Activated T-cell treated with anti-CD3 and anti-CD28 coated beads for 48 hours (primary cell): ENCODE results near the gene LRRC74A.
A peak's percentile ranks its signal among the peaks of the same experiment; 100 is the strongest.

Experiments used
- DNase-seq: peaks from one replicate; pipeline ENCODE4 v3.0.0-alpha.2; 2020; ENCODE audit warnings: low read depth

Gene LRRC74A

GRCh38 chr14:76810525-76810924, 15.7 kb upstream of the LRRC74A start:
- no peak for DNase-seq

- no peak for DNase-seq
Measured at GRCh38 chr14:76810953-76811400, 15.2 kb upstream of the LRRC74A start.

- no peak for DNase-seq
Measured at GRCh38 chr14:76811561-76811960, 14.6 kb upstream of the LRRC74A start.

GRCh38 chr14:76812093-76812421, 14.2 kb upstream of the LRRC74A start:
- DNase-seq = no peak

- peak; percentile 95 for DNase-seq
Measured at GRCh38 chr14:76812422-76813383, 13.5 kb upstream of the LRRC74A start, which contains the start of gene ANGEL1. Gene ANGEL1 (minus strand): TSS chr14:76812882. CDS start chr14:76812827, 55 bp downstream.

GRCh38 chr14:76814726-76815645, 11.2 kb upstream of the LRRC74A start:
- no peak for DNase-seq

- DNase-seq = no peak
Measured at GRCh38 chr14:76820700-76821099, 5.5 kb upstream of the LRRC74A start.

GRCh38 chr14:76827696-76828296, 1.6 kb downstream of the LRRC74A start:
- DNase-seq = no peak

- no peak for DNase-seq
Measured at GRCh38 chr14:76828339-76829012, 2.3 kb downstream of the LRRC74A start.

- no peak for DNase-seq
Measured at GRCh38 chr14:76829013-76829365, 2.8 kb downstream of the LRRC74A start.

- no peak for DNase-seq
Measured at GRCh38 chr14:76829650-76830421, 3.6 kb downstream of the LRRC74A start.

- no peak for DNase-seq
Measured at GRCh38 chr14:76830556-76830955, 4.3 kb downstream of the LRRC74A start.

- no peak for DNase-seq
Measured at GRCh38 chr14:76832503-76832988, 6.3 kb downstream of the LRRC74A start.

- no peak for DNase-seq
Measured at GRCh38 chr14:76833011-76833410, 6.8 kb downstream of the LRRC74A start.

GRCh38 chr14:76834241-76834661, 8.0 kb downstream of the LRRC74A start:
- DNase-seq = no peak

GRCh38 chr14:76836029-76836630, 9.9 kb downstream of the LRRC74A start:
- no peak for DNase-seq

GRCh38 chr14:76837524-76837923, 11.3 kb downstream of the LRRC74A start:
- no peak for DNase-seq

- no peak for DNase-seq
Measured at GRCh38 chr14:76842414-76842813, 16.2 kb downstream of the LRRC74A start.

- peak; percentile 59 for DNase-seq
Measured at GRCh38 chr14:76844223-76844622, 18.0 kb downstream of the LRRC74A start.

GRCh38 chr14:76846331-76847047, 20.3 kb downstream of the LRRC74A start:
- no peak for DNase-seq
